GM12874 (cell line): ENCODE measurements around the gene SQSTM1.
A peak's percentile ranks its signal among the peaks of the same experiment; 100 is the strongest.

Experiments
- CTCF ChIP-seq: IDR thresholded peaks from 2 replicates; pipeline ENCODE4 v1.5.1; 2011; ENCODE audit warnings: low read depth, mild to moderate bottlenecking, control low read depth, low read length, moderate library complexity; ENCODE audit not compliant: insufficient read depth

SQSTM1 gene

GRCh38 chr5:179865491-179866240, 45.0 kb downstream of the SQSTM1 start:
- no peak for TF ChIP-seq CTCF

DNA sequence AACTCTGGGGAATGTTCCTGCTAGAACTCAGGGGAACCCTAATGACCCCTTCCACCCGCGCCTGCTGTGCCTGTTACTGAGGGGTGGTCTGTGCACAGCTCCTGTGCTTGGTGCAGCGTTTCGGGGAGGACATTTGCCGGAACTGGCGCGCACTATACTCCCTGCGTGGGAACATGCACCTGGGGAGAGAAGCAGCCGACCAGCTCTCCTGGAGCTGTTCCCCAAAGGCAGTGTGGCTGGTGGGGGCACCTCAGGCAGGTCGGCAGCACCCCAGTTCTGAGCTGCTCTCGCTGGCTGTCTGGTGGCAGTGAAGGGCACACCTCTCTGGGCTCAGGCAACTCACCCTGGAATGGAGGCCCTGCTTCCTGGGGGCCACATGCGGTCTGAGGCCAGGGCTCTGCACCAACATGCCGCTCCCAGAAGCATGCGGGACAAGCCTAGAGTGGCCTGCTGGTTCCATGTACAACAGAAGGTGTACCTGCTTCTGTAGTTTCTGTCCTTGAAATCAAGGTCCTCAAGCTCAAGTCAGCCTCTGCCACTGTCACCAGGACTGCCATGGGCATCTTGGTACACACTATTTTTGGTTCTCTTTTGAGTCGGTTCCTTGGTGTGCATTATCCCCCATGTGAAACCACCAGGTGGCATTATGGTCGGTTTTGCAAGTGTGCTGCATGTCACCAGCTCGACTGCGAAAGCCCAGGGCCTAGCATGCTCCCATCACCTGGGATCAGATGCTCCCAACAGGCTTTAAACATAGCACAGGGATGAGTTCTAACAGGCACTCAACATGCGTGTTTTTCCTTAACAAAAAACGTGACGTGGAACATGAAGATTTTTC, 45.8 kb downstream of the SQSTM1 start:
- TF ChIP-seq CTCF: peak; percentile 40; the same call in 1 of the 2 replicates

DNA sequence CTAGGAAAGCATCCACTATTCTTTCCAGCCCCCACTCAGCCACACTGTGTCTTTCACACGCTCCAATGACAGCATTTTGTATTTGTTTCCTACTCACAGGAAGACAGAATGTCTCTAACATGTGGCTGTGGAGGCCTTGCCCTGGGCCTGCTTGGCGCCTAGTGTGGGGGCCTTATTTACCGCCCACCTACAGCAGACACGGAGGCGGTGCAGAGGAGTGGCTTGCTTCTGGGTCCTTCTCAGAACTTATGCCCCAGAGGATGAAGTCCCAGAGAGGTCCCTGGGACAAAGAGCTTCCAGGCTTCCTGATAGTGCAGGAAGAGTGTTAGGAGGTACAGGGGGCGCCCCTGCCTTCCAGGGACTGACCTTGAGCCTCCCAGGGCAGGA, 46.4 kb downstream of the SQSTM1 start:
- no peak for TF ChIP-seq CTCF

- no peak for TF ChIP-seq CTCF
These were observed 46.8 kb downstream of the SQSTM1 start for GRCh38 chr5:179867476-179867875.

DNA sequence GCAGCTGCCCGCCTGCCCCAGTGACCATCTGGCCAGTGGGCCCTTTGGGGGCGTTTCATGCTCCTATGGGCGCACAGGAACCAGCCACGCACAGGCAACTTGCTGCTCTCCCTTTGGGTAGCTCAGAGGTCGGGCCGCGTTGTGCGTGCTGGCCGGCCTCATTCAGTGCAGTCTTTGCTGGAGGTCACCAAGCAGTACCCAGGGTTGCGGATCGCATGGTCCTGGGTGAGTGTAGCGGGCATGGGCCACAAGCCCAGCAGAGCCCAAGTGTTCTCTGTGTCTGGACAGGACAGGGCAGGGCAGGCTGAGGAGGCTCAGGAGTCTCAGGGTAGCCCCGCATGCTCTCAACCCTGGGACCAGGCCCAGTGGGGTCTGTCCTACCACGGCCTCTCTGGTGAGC, 47.8 kb downstream of the SQSTM1 start:
- no peak for TF ChIP-seq CTCF

DNA sequence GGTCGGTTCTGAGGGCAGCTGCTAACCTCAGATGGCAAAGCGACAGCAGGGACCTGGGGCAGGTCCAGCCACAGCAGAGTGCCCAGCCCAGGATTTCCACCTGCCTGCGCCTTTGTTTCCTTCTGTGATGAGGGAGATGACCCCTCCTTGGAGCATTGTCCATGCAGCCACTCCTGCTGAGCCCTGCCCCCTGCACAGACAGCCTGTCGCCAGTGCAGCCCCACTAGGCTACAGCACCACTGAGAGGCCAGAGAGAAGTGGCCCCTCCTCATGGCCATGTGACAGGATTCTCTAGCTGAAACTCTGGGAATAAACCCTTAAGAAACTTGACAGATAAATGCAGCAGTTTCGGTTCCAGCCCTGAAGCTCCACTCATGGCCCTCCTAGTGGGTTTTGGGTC, 48.4 kb downstream of the SQSTM1 start:
- no peak for TF ChIP-seq CTCF

GRCh38 chr5:179869641-179870402, 49.1 kb downstream of the SQSTM1 start:
- TF ChIP-seq CTCF: no peak
